ENCODE measurements around the gene PLXNB1. TPM values are rescaled to one million over a fixed set of nuclear protein-coding genes. Genes with fewer than 3 reads are reported as not detected.

The PLXNB1 gene
- total RNA-seq, 8 experiments from 2014 or later = 20.1 to 54.4 (median 34.7) TPM

DNA sequence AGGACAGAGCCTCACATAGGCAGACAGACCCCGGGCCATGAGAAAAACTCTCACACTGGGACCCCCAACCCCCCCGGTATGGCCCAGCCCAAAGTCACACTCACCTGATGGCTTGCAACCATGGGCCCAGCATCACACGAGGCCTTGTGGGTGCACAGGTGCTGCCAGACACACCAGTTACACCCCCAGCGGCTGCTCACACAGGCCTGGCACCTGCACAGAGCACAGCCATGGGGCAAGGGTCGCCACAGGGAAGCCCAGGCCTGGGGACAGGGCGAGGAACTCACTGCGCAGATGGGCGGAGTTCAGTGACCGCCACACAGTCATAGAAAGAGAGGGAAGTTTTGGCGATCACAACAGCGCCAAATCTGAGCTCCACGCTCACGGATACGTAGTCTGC is 9.3 kb downstream of the PLXNB1 start:
- Histone ChIP-seq H3K4me3 (no peak overlapping the region), H3K27ac (no peak overlapping the region), H3K4me1 (replicated peaks in 1 of 2) (peaks cover 4 to 5% of the 10 kb centered on the region in 2 donors)
- WGBS, 10 experiments = 80 to 100% (median 92%) methylated on average over 1 to 5 of the region's 14 CpGs; no CpG with 5 or more reads in 5 of the 10 experiments
- in situ Hi-C loops (cut with MboI; ENCODE audit: low pct_unique_long_range_greater_than_20kb in 2 of 9, low sequenced_read_pairs in 9 of 9, unreplicated experiment in 9 of 9) = no loop called here
- no peak for ATAC-seq (replicated peaks in 6 of 8)

DNA sequence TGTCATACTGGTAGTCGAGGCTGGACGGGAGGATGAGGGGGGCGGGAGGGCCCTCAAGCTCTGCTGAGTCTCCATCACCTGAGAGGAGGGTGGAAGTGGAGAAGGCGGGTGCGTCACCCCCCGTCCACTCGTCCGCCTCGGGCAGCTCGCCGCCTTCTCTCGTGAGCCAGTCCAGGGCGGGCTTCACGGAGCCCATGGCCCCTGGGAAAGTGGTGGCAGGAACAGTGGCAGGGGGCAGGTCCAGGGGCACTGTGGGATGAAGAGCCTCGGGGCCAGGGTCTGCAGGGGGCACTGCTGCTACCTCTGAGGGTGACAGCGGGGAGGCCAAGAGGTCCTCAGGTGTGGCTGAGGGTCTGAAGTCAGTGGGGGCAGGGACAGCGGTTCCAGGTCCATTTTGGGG is 10.3 kb downstream of the PLXNB1 start:
- no peak overlapping the region for H3K27ac ChIP-seq
- H3K4me1 ChIP-seq (replicated peaks in 1 of 2) = peaks cover 0 to 2% of the 10 kb centered on the region in 2 donors
- no peak overlapping the region for H3K4me3 ChIP-seq
- ATAC-seq (replicated peaks in 6 of 8) = no peak
- in situ Hi-C loops (cut with MboI; ENCODE audit: low pct_unique_long_range_greater_than_20kb in 2 of 9, low sequenced_read_pairs in 9 of 9, unreplicated experiment in 9 of 9) = no loop called here
- WGBS, 10 experiments = 70 to 100% methylated on average over 1 to 2 of the region's 17 CpGs; no CpG with 5 or more reads in 8 of the 10 experiments

DNA sequence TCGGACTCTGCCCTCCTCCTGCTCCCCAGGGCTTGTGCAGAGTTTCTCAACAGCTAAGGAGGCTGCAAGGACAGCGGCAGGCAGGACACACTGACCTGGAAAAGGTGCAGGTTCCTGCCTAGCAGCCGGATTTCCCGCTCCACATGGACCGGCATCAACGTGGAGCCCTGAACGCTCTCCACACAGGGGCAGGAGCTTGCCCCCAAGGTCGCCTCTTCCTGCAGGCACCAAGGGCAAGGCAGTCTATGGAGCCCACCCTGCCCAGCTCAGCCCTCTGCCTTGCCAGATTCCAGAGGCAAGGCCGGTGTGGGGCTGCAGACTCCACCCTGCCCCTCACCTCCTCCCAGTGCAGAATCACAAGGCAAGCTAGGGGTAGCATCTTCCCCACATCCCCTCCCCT is 10.7 kb downstream of the PLXNB1 start:
- WGBS, 10 experiments = 93% methylated on average over 5 of the region's 9 CpGs; no CpG with 5 or more reads in 9 of the 10 experiments
- Histone ChIP-seq H3K4me3 (no peak overlapping the region), H3K4me1 (replicated peaks in 1 of 2) (peaks cover 0 to 2% of the 10 kb centered on the region in 2 donors), H3K27ac (no peak overlapping the region)
- in situ Hi-C loops (cut with MboI; ENCODE audit: low pct_unique_long_range_greater_than_20kb in 2 of 9, low sequenced_read_pairs in 9 of 9, unreplicated experiment in 9 of 9) = no loop called here
- ATAC-seq (replicated peaks in 6 of 8) = no peak

DNA sequence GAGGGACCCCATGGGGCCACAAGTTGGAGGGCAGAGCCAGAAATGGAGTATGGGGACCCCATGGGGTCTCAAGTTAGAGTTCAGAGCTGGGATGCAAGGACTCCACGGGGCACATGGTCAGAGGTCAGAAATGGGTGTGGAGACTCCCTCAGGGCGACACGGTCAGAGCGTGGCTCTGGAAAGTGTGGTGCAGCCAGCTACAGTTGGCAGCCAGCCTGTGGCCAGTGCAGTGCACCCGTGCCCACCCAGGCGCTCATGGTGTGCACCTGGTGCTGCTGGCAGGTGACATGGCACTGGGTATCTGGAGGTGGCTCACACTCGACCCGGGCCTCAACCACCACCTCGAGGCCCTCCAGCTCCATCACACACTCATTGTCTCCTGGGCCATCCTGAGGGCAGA is 11.2 kb downstream of the PLXNB1 start:
- WGBS, 10 experiments = 81% methylated on average over 4 of the region's 9 CpGs; no CpG with 5 or more reads in 9 of the 10 experiments
- ATAC-seq (replicated peaks in 6 of 8) = no peak
- in situ Hi-C loops (cut with MboI; ENCODE audit: low pct_unique_long_range_greater_than_20kb in 2 of 9, low sequenced_read_pairs in 9 of 9, unreplicated experiment in 9 of 9) = no loop called here
- Histone ChIP-seq H3K27ac (no peak overlapping the region), H3K4me3 (no peak overlapping the region), H3K4me1 (replicated peaks in 1 of 2) (peaks cover 0 to 2% of the 10 kb centered on the region in 2 donors)

DNA sequence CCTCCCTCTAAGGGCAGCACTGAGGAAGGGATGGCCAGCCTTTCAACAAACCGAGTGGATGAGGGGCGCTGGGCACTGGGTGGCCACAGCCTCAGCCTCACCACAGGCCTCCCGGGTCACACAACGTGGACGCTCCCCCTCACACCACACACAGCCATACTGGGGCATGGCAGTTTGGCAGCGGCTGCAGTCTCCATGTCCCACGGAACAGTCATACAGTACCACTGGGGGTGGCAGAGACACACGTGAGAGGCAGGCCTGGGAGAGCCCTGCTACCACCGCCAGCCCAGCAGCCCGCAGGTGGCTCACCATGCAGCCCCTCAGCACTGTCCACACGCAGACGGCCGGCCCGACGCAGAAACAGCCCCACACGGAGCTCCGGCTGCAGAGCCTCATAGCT is 11.7 kb downstream of the PLXNB1 start:
- 88 to 100% (median 94%) methylated on average over 3 to 10 of the region's 17 CpGs; no CpG with 5 or more reads in 6 of the 10 experiments for WGBS, 10 experiments
- peaks cover 0 to 2% of the 10 kb centered on the region in 2 donors for H3K4me1 ChIP-seq (replicated peaks in 1 of 2)
- in situ Hi-C loops (cut with MboI; ENCODE audit: low pct_unique_long_range_greater_than_20kb in 2 of 9, low sequenced_read_pairs in 9 of 9, unreplicated experiment in 9 of 9) = no loop called here
- H3K27ac ChIP-seq = no peak overlapping the region
- ATAC-seq (replicated peaks in 6 of 8) = no peak
- H3K4me3 ChIP-seq = no peak overlapping the region

DNA sequence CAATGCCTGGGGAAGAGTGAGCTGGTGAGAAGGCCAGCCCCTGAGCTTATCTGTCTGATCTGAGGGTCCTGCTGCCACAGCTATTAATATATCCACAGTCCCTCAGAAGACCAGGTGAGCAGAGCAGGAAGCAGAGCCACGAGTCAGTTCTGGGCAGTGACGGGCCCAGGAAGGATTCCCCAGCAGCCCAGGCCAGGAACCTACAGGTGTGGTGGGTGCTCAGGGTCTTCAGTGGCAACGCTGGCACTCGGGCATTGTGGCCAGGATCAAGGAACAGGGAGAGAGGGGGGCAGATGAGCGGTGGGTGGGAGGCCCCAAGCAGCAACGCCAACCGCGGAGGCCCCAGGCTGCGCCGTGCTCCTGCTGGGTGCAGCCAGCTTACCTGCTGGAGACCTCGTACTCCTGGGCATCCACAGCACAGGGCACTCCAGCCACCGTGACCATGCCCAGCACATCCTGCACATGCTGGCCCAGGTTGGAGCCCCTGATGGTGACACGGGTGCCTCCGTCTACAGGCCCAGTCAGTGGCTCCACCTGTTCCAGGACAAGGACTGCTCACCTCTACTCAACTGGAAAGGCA is 12.3 kb downstream of the PLXNB1 start:
- 80 to 100% (median 97%) methylated on average over 1 to 5 of the region's 14 CpGs; no CpG with 5 or more reads in 4 of the 10 experiments for WGBS, 10 experiments
- Histone ChIP-seq H3K4me3 (no peak overlapping the region), H3K27ac (no peak overlapping the region), H3K4me1 (replicated peaks in 1 of 2) (peaks cover 0 to 2% of the 10 kb centered on the region in 2 donors)
- in situ Hi-C loops (cut with MboI; ENCODE audit: low pct_unique_long_range_greater_than_20kb in 2 of 9, low sequenced_read_pairs in 9 of 9, unreplicated experiment in 9 of 9) = no loop called here
- no peak for ATAC-seq (replicated peaks in 6 of 8)

DNA sequence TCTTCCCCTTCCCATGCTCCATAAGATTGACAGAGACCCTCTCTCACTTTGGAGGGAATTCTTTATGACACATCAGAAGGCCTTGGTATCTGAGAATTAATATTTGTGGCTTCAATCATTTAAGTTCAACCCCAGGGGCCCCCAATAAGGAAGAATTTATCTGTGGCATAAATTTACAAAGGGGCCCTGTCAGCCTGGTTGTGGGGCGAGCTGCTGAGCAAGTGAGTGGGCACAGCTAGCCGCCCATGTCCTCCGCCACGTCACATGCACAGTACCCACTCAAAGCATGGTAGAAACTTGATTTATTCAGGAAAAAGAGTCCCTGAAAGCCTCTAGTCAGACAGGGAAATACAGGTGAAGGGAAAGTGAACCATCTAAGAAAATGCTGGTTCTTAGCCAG is 13.3 kb downstream of the PLXNB1 start:
- Histone ChIP-seq H3K4me3 (no peak overlapping the region), H3K27ac (no peak overlapping the region), H3K4me1 (replicated peaks in 1 of 2) (peaks cover 0 to 2% of the 10 kb centered on the region in 2 donors)
- WGBS, 10 experiments = 73 to 97% (median 89%) methylated on average over 4 of the region's 4 CpGs; no CpG with 5 or more reads in 6 of the 10 experiments
- no peak for ATAC-seq (replicated peaks in 6 of 8)
- in situ Hi-C loops (cut with MboI; ENCODE audit: low pct_unique_long_range_greater_than_20kb in 2 of 9, low sequenced_read_pairs in 9 of 9, unreplicated experiment in 9 of 9) = no loop called here

DNA sequence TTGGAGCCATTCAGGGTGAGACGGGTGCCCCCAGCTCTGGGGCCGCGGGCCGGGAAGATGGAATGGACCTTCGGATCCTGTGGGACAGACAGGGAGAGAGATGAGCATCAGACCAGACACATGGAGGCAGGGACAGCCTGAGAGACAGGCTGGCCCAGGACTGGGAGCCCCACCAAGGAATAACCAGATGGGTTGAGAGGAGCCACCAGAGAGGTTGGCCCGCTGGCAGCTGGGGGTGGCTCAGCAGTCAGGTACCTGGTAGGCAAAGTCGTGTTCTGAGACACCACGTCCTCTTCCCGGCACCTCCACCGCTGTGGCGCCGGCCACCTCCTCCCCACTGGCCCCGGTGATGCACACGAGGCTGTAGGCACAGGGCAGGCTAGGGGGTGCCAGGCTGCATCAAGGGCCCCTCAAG is 13.8 kb downstream of the PLXNB1 start:
- Histone ChIP-seq H3K27ac (no peak overlapping the region), H3K4me3 (no peak overlapping the region), H3K4me1 (replicated peaks in 1 of 2) (peaks cover 0 to 2% of the 10 kb centered on the region in 2 donors)
- 81% methylated on average over 5 of the region's 14 CpGs; no CpG with 5 or more reads in 9 of the 10 experiments for WGBS, 10 experiments
- no peak for ATAC-seq (replicated peaks in 6 of 8)
- in situ Hi-C loops (cut with MboI; ENCODE audit: low pct_unique_long_range_greater_than_20kb in 2 of 9, low sequenced_read_pairs in 9 of 9, unreplicated experiment in 9 of 9) = no loop called here

DNA sequence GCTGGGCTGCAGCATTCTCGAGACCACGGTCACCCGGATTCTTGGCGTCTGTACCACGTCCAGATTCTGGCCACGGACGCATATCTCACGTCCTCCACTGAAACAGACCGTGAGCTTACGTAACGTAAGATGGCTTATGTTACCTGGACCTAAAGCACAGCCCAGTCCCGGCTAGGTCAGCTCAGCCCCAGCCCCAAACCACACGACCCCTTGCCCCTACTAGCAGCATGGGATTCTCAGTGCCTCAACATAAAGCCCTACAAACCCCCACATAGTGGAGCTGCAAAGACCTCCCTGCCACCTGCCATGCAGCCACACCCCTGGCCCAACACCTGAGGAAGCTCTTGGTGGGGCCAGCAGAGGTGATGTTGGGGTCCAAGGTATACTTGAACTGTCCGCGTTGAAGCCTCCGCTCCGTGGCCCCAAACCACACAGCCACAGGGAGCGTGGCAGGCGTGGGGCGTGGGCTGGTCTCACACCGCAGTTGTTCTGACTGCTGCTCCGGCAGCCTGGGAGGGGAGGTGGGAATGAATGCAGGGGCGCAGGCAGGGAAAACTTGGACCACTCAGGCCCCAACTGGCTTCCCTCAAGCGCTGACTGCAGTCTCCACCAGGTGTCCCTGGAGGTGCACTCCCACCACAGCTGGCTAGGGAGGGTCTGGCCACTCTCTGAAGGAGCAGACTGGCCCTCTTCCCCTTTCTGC is 14.5 kb downstream of the PLXNB1 start:
- Histone ChIP-seq H3K4me3 (no peak overlapping the region), H3K27ac (no peak overlapping the region), H3K4me1 (replicated peaks in 1 of 2) (peaks cover 0 to 2% of the 10 kb centered on the region in 2 donors)
- in situ Hi-C loops (cut with MboI; ENCODE audit: low pct_unique_long_range_greater_than_20kb in 2 of 9, low sequenced_read_pairs in 9 of 9, unreplicated experiment in 9 of 9) = no loop called here
- WGBS, 10 experiments = 79 to 97% methylated on average over 9 to 11 of the region's 24 CpGs; no CpG with 5 or more reads in 8 of the 10 experiments
- peak in 1 of 8 experiments; percentile 13 for ATAC-seq (replicated peaks in 6 of 8)

DNA sequence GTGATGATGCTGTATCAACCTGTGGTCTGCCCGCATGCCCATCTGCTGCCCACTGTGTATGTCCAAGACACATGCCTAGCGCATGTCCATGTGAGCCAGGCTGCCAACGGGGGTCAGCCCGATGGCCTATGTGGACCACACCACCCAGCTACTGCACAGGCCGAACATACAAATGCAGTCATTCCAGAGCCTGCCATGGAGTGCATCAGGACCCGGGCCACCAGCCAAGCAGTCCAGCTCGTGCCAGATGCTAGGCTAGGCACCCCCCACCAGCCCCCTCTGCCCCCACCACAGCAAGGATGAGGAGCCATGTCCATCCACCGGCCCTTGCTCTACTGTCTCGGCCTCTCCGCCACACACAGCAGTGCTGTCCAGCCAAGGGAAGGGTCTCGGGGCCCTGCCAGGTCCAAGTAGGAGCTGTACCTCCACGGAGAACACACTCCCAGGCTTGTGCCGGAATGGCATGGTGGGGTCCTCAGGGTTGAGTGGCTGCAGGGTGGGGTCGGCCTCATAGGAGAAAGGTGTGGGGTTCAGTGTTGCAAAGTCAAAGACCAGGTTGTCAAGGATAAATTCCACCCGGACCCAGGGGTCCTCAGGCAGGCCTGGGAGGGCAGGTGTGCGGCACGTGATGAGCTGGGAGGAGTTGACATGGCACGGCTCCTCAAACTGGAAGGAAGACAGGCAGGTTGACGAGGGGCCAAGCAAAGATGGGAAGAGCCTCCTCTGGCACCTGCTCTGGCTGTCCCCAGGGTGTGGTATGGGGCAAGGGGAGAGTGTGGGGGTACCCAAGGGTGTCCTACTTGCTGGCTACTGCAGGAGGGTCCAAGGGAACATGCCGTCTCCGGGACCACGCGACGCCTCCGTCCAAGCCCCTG is 15.3 kb downstream of the PLXNB1 start:
- no peak for ATAC-seq (replicated peaks in 6 of 8)
- Histone ChIP-seq H3K4me1 (replicated peaks in 1 of 2) (peaks cover 0 to 2% of the 10 kb centered on the region in 2 donors), H3K4me3 (no peak overlapping the region), H3K27ac (no peak overlapping the region)
- in situ Hi-C loops (cut with MboI; ENCODE audit: low pct_unique_long_range_greater_than_20kb in 2 of 9, low sequenced_read_pairs in 9 of 9, unreplicated experiment in 9 of 9) = no loop called here
- 58 to 100% (median 85%) methylated on average over 1 to 10 of the region's 25 CpGs; no CpG with 5 or more reads in 5 of the 10 experiments for WGBS, 10 experiments

DNA sequence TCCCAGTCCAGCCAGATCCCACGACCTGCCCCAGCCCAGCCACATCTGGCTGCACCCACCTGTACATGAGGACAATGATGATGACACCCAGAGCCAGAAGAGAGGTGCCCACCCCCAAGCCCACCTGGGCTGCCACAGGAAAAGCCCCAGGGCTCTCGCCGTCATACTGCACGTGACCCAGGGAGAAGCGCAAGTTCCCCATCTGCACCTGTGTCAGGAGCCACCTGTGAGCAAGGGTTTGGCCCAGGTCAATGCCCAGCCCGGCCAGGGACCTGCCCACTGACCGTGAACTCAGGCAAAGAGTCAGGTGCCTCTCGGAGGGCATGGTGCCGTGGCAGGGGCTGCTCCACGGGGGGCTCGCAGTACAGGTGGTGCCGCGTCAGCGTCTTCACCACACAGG is 16.3 kb downstream of the PLXNB1 start:
- H3K27ac ChIP-seq = no peak overlapping the region
- in situ Hi-C loops (cut with MboI; ENCODE audit: low pct_unique_long_range_greater_than_20kb in 2 of 9, low sequenced_read_pairs in 9 of 9, unreplicated experiment in 9 of 9) = no loop called here
- peaks cover 0 to 2% of the 10 kb centered on the region in 2 donors for H3K4me1 ChIP-seq (replicated peaks in 1 of 2)
- no peak overlapping the region for H3K4me3 ChIP-seq
- ATAC-seq (replicated peaks in 6 of 8) = no peak
- 92 to 100% methylated on average over 2 to 10 of the region's 14 CpGs; no CpG with 5 or more reads in 8 of the 10 experiments for WGBS, 10 experiments

DNA sequence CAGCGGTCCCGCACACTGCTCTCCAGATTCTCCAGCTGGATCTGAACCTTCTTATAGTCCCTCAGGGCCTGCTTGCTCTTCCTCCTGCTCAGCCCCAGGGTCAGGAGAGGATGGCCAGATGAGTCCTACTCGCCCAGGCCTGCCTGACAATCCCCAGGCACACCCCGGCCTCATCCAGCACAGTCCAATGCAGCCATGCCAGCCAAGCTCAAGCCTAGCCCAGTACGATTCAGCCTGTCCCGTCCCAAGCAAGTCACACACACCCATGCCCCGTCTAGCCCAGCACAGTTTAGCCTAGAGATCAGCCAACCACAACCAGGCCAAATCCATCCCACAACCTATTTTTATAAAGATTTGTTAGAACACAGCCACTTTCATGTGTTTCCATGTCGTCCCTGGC is 16.8 kb downstream of the PLXNB1 start:
- 69 to 100% (median 93%) methylated on average over 2 to 4 of the region's 8 CpGs; no CpG with 5 or more reads in 4 of the 10 experiments for WGBS, 10 experiments
- H3K4me1 ChIP-seq (replicated peaks in 1 of 2) = peaks cover 0 to 2% of the 10 kb centered on the region in 2 donors
- peak in 2 of 8 experiments; percentile 34 to 40 for ATAC-seq (replicated peaks in 6 of 8)
- no peak overlapping the region for H3K27ac ChIP-seq
- H3K4me3 ChIP-seq = no peak overlapping the region
- in situ Hi-C loops (cut with MboI; ENCODE audit: low pct_unique_long_range_greater_than_20kb in 2 of 9, low sequenced_read_pairs in 9 of 9, unreplicated experiment in 9 of 9) = no loop called here

Data from motor neuron (in vitro differentiated cells).